ENCODE data around the gene FAM184B. TPM values are rescaled to one million over a fixed set of nuclear protein-coding genes. Genes with fewer than 3 reads are reported as not detected.
A peak's percentile ranks its signal among the peaks of the same experiment; 100 is the strongest.

The FAM184B gene
- total RNA-seq, 2 donors from 2014 or later = 0.19 to 0.94 TPM

DNA sequence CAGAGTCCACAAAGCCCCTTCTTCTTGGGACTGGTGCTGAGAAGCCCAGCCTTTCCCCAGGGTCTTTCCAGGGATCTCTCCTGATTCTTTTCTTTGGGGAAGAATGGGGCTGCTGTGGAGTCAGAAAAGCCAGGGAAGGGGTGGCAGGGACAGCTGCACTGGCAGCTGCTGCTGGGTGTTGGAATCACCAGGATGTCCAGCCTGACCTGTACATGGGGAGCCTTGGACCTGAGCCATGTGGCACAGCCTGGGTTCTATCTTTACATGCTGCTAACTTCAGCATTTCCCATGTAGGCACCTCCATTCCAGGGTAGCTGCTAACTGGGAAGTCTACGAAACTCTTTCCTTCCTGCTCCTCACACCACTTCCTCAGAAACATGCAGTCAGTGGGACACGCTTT lies 131.0 kb downstream of the FAM184B start:
- H3K9ac ChIP-seq (ENCODE audit: low read depth in 2 of 2, low read length in 2 of 2) = no peak overlapping the region
- intact Hi-C loops (cut with DNase I) = no loop called here
- no peak for TF ChIP-seq CTCF (IDR thresholded peaks at IDR 0.05)

DNA sequence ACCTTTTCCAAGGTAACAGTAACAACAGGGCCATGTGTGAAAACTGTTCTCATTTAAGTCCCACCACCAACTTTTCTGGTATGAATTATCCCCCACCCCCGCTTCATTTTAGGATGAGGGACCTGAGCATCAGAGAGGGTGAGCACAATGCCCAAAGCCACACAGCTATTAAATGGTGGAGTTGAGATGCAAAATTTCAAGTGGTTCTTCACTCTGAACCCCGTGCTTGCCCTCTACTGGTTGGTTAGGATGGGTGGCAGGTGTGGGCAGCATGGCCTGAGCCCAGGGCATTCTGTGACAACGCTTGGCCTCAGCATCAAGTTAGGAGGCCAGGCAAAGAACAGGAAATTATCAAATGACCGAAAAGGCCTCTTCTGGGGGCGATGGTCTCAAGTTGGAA lies 133.5 kb downstream of the FAM184B start:
- Histone ChIP-seq H3K36me3 (no peaks in the 10 kb centered on the region), H3K27ac (no peak overlapping the region), H3K4me1 (no peaks in the 10 kb centered on the region), H3K9ac (ENCODE audit: low read depth in 2 of 2, low read length in 2 of 2) (no peak overlapping the region), H3K27me3 (no peaks in the 10 kb centered on the region), H3K9me3 (no peaks in the 10 kb centered on the region), H3K4me3 (no peak overlapping the region)
- no peak for TF ChIP-seq CTCF (IDR thresholded peaks at IDR 0.05)
- intact Hi-C loops (cut with DNase I) = no loop called here
- DNase-seq = no peak

More for the DNA sequence above, 131.0 kb downstream of the FAM184B start:
- no peaks in the 10 kb centered on the region for H3K36me3 ChIP-seq
- no peaks in the 10 kb centered on the region for H3K27me3 ChIP-seq
- H3K27ac ChIP-seq = no peak overlapping the region
- H3K4me1 ChIP-seq = no peaks in the 10 kb centered on the region
- no peaks in the 10 kb centered on the region for H3K9me3 ChIP-seq
- peak; percentile 10 for DNase-seq
- no peak overlapping the region for H3K4me3 ChIP-seq

- Histone ChIP-seq H3K27me3 (no peaks in the 10 kb centered on the region), H3K4me3 (no peak overlapping the region), H3K36me3 (no peaks in the 10 kb centered on the region), H3K9ac (ENCODE audit: low read depth in 2 of 2, low read length in 2 of 2) (no peak overlapping the region), H3K4me1 (no peaks in the 10 kb centered on the region), H3K27ac (no peak overlapping the region), H3K9me3 (no peaks in the 10 kb centered on the region)
- intact Hi-C loops (cut with DNase I) = no loop called here
- TF ChIP-seq CTCF (IDR thresholded peaks at IDR 0.05) = no peak
- DNase-seq = no peak
Observed at GRCh38 chr4:17647176-17647806, 134.1 kb downstream of the FAM184B start.

DNA sequence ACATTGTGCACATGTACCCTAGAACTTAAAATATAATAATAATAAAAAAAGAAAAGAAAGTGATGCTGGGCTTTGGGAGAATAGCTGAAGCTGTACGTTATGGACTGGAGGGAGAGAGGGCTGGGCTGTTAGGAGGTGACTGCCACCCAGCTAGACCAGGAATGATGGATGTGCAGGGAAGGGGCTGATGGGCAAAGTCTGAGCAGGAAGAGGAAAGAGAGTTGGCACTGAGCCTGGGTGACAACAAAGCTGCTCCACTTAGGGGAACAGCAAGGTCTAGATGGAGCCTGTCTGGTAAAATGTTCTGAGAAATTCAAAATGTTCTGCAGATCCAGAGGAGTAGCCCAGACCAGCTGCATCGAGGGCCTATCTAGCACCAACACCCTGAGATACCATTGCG lies 134.7 kb downstream of the FAM184B start:
- intact Hi-C loops (cut with DNase I) = no loop called here
- Histone ChIP-seq H3K4me1 (no peaks in the 10 kb centered on the region), H3K27ac (no peak overlapping the region), H3K27me3 (no peaks in the 10 kb centered on the region), H3K9me3 (no peaks in the 10 kb centered on the region), H3K4me3 (no peak overlapping the region), H3K9ac (ENCODE audit: low read depth in 2 of 2, low read length in 2 of 2) (no peak overlapping the region), H3K36me3 (no peaks in the 10 kb centered on the region)
- peak; percentile 41 for DNase-seq
- no peak for TF ChIP-seq CTCF (IDR thresholded peaks at IDR 0.05)

DNA sequence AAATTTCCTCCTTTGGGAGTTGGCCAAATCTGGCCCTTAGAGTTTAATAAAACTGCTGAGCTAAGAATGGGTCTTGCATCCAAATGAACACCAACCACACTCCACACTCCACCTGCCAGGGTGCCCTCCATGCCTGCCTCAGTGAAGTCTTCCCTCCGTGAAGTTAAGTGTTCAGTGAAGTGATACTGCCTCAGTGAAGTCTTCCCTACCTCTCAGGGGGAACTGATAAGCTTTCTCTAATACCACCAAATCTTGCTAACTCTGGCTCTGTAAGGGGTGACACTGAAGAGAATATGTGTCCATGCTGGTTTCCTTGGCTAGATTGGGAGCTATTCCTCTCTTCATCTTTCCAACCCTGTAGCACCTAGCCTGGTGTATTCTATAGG lies 139.0 kb downstream of the FAM184B start:
- no peaks in the 10 kb centered on the region for H3K27me3 ChIP-seq
- H3K9me3 ChIP-seq = no peaks in the 10 kb centered on the region
- intact Hi-C loops (cut with DNase I) = no loop called here
- H3K4me1 ChIP-seq = no peaks in the 10 kb centered on the region
- H3K4me3 ChIP-seq = no peak overlapping the region
- H3K27ac ChIP-seq = no peak overlapping the region
- TF ChIP-seq CTCF (IDR thresholded peaks at IDR 0.05) = no peak
- DNase-seq = no peak
- H3K9ac ChIP-seq (ENCODE audit: low read depth in 2 of 2, low read length in 2 of 2) = no peak overlapping the region
- H3K36me3 ChIP-seq = no peaks in the 10 kb centered on the region
